Esophagus muscularis mucosa (tissue), 3 donors: ENCODE data around the gene MND1.

Experiments
- CTCF ChIP-seq, 3 experiments: fragments of 200-600 bp in 2 of 3; fragments of 450-650 bp in 1 of 3; sonication (generic) in 2 of 3; IDR thresholded peaks; one replicate each; pipeline ENCODE4 v1.5.1; 2017 to 2019; ENCODE audit warnings: antibody characterized with exemption in 3 of 3, mild to moderate bottlenecking in 2 of 3, moderate library complexity in 1 of 3
- POLR2A ChIP-seq: fragments of 450-650 bp; IDR thresholded peaks from one replicate; pipeline ENCODE4 v1.6.1; 2017; ENCODE audit warnings: antibody characterized with exemption, moderate library complexity, mild to moderate bottlenecking, low read depth

DNA sequence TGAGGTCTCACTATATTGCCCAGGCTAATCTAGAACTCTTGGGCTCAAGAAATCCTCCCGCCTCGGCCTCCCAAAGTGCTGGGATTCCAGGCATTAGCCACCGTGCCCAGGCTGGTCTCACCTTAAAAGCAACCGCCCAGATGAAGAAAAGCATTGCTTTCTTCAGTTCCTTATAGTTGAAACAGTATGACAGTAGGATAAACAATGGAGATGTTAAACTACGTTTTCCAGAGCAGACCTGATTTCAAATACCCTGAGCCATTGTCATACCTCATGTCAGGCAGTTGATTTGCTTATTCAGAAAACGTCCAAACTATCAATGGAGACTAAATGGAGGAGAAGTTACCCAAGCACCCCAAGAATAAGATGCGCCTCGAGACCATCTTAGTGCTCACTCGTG, 95.3 kb downstream of the MND1 start:
- TF ChIP-seq CTCF (IDR thresholded peaks at IDR 0.05) (no peak), POLR2A (no peak)
